Posterior cingulate gyrus (tissue), 11 donors: Measurements from ENCODE around the gene GGA2.
"Not testable (repeated sequence)": the region's sequence is repeated elsewhere in the genome, so short reads cannot be mapped to it uniquely, and the experiment has no call there.

Experiments used
- DNase-seq, 10 donors: peaks; one replicate each; pipeline versions ENCODE4 v3.0.0 to v3.0.0-alpha.2; 2020 to 2021; ENCODE audit warnings: mixed read lengths in 3 of 10
- intact Hi-C: fragments of 100-400 bp; cut with DNase I; formaldehyde crosslinking; loops from one replicate; pipeline ENCODE4 v1.15.1; 2023

GGA2 gene

GRCh38 chr16:23480257-23480656 lies 30.0 kb downstream of the GGA2 start:
- intact Hi-C loops = no loop called here
- DNase-seq = no peak

GRCh38 chr16:23479138-23479537 lies 31.2 kb downstream of the GGA2 start:
- intact Hi-C loops = no loop called here
- DNase-seq = no peak

GRCh38 chr16:23478566-23478965 lies 31.7 kb downstream of the GGA2 start:
- DNase-seq = peak in 1 of 10 donors; percentile 26
- intact Hi-C loops = no loop called here

- DNase-seq = no peak
- intact Hi-C loops = no loop called here
Measured at GRCh38 chr16:23476289-23476688, 34.0 kb downstream of the GGA2 start.

GRCh38 chr16:23469814-23470213 lies 40.5 kb downstream of the GGA2 start:
- intact Hi-C loops = no loop called here
- peak in 1 of 10 donors; percentile 24 for DNase-seq

GRCh38 chr16:23466162-23466885 lies 44.0 kb downstream of the GGA2 start:
- intact Hi-C loops = no loop called here

GRCh38 chr16:23465179-23465578 lies 45.1 kb downstream of the GGA2 start:
- intact Hi-C loops = no loop called here

More at GRCh38 chr16:23466162-23466885, 44.0 kb downstream of the GGA2 start:
- DNase-seq = peak in 1 of 10 donors; percentile 59

GRCh38 chr16:23464196-23464595 lies 46.1 kb downstream of the GGA2 start:
- DNase-seq = peak in 4 of 10 donors; percentile 28 to 90 (median 44)
- intact Hi-C loops = no loop called here

More at GRCh38 chr16:23465179-23465578, 45.1 kb downstream of the GGA2 start:
- no peak for DNase-seq

GRCh38 chr16:23462994-23463393 lies 47.3 kb downstream of the GGA2 start:
- intact Hi-C loops = not testable (repeated sequence)
- DNase-seq = peak; percentile 27 to 95 (median 76)

GRCh38 chr16:23453338-23454052 lies 56.8 kb downstream of the GGA2 start:
- no peak for DNase-seq
- intact Hi-C loops = loop anchor here (1.0 kb wide), 1 partner anchor 104 kb away; the partner anchor contains the start of genes EARS2 and UBFD1

- intact Hi-C loops = loop anchor here (1.0 kb wide), 1 partner anchor 105 kb away; the partner anchor contains the start of genes EARS2 and UBFD1
- peak; percentile 80 to 98 (median 90) for DNase-seq
Measured at GRCh38 chr16:23452572-23453337, 57.5 kb downstream of the GGA2 start, which contains the start of gene COG7. Gene COG7, minus strand, starts transcription at chr16:23453189. Its CDS starts 195 bp downstream, at chr16:23452994.

GRCh38 chr16:23452221-23452571 lies 58.1 kb downstream of the GGA2 start:
- intact Hi-C loops = no loop called here
- peak in 1 of 10 donors; percentile 52 for DNase-seq

- intact Hi-C loops = no loop called here
- no peak for DNase-seq
Measured at GRCh38 chr16:23448392-23448791, 61.9 kb downstream of the GGA2 start.

- DNase-seq, intact Hi-C loops: not testable (repeated sequence)
Measured at GRCh38 chr16:23437542-23437941, 72.8 kb downstream of the GGA2 start.

- intact Hi-C loops = no loop called here
- DNase-seq = no peak
Measured at GRCh38 chr16:23436951-23437350, 73.3 kb downstream of the GGA2 start.

- DNase-seq = peak in 8 of 10 donors; percentile 33 to 90 (median 50)
- intact Hi-C loops = no loop called here
Measured at GRCh38 chr16:23435500-23435899, 74.8 kb downstream of the GGA2 start.

GRCh38 chr16:23434380-23434779 lies 75.9 kb downstream of the GGA2 start:
- intact Hi-C loops = loop anchor here (1.0 kb wide), 1 partner anchor 252 kb away; the partner anchor contains the start of gene SCNN1G
- DNase-seq = no peak

- intact Hi-C loops = no loop called here
- no peak for DNase-seq
Measured at GRCh38 chr16:23433261-23433920, 76.9 kb downstream of the GGA2 start.

- intact Hi-C loops = no loop called here
- no peak for DNase-seq
Measured at GRCh38 chr16:23432176-23433128, 77.8 kb downstream of the GGA2 start.
